HCT116 (cell line): ENCODE measurements around the gene IDUA.

ENCODE experiments used
- ELF1 ChIP-seq: IDR thresholded peaks from 2 replicates; pipeline ENCODE4 v1.6.1; 2012; ENCODE audit warnings: low read depth, borderline replicate concordance
- EZH2 ChIP-seq: fragments of 200-600 bp; sonication (generic); IDR thresholded peaks from 2 replicates; pipeline ENCODE4 v1.6.1; 2017; ENCODE audit warnings: antibody characterized with exemption, mixed run types
- EZH2phosphoT487 ChIP-seq: fragments of 200-600 bp; IDR thresholded peaks from 2 replicates; pipeline ENCODE4 v1.6.1; 2018; ENCODE audit warnings: antibody characterized with exemption, borderline replicate concordance
- POLR2A ChIP-seq: IDR thresholded peaks from 2 replicates; pipeline ENCODE4 v1.7.0; 2011; ENCODE audit warnings: borderline replicate concordance; ENCODE audit not compliant: insufficient read depth, insufficient read length; ENCODE audit errors: extremely low read depth
- POLR2AphosphoS5 ChIP-seq: IDR thresholded peaks from 2 replicates; pipeline ENCODE4 v1.6.1; 2011; ENCODE audit warnings: mild to moderate bottlenecking, low read depth, low read length, moderate library complexity
- RAD21 ChIP-seq: IDR thresholded peaks from 2 replicates; pipeline ENCODE4 v1.6.1; 2012; ENCODE audit warnings: low read depth, mild to moderate bottlenecking
- SIN3A ChIP-seq: IDR thresholded peaks from 2 replicates; pipeline ENCODE4 v1.6.1; 2012; ENCODE audit warnings: low read depth
- SP1 ChIP-seq: IDR thresholded peaks from 2 replicates; pipeline ENCODE4 v1.6.1; 2012; ENCODE audit warnings: low read depth
- YY1 ChIP-seq: IDR thresholded peaks from 2 replicates; pipeline ENCODE4 v1.6.1; 2011; ENCODE audit warnings: low read length, low read depth, moderate library complexity, mild to moderate bottlenecking; ENCODE audit not compliant: insufficient replicate concordance; ENCODE audit errors: extremely low read depth
- ZBTB33 ChIP-seq: IDR thresholded peaks from 2 replicates; pipeline ENCODE4 v1.6.1; 2011; ENCODE audit warnings: mild to moderate bottlenecking, low read length, moderate library complexity; ENCODE audit not compliant: insufficient replicate concordance; ENCODE audit errors: extremely low read depth
- ZFX ChIP-seq: fragments of 450-650 bp; IDR thresholded peaks from 2 replicates; pipeline ENCODE4 v1.6.1; 2017
- TF ChIP-seq, protein P1 (sequence below), 3 experiments: fragments of 200-600 bp in 1 of 3; sonication (generic) in 1 of 3; IDR thresholded peaks in 2 of 3; conservative IDR thresholded peaks in 1 of 3; 2 replicates each; pipeline ENCODE4 v1.5.1; 2012 to 2017; ENCODE audit warnings: low read depth in 2 of 3, low read length in 2 of 3, antibody characterized with exemption in 1 of 3, borderline replicate concordance in 1 of 3, control low read depth in 1 of 3, mild to moderate bottlenecking in 1 of 3, mixed read lengths in 1 of 3, mixed run types in 1 of 3, moderate library complexity in 1 of 3; ENCODE audit not compliant: insufficient read depth in 1 of 3
- TF ChIP-seq, protein P2 (sequence below): IDR thresholded peaks from 2 replicates; pipeline ENCODE4 v1.6.1; 2012

- no peak for TF ChIP-seq RAD21
- TF ChIP-seq, protein P1, sequence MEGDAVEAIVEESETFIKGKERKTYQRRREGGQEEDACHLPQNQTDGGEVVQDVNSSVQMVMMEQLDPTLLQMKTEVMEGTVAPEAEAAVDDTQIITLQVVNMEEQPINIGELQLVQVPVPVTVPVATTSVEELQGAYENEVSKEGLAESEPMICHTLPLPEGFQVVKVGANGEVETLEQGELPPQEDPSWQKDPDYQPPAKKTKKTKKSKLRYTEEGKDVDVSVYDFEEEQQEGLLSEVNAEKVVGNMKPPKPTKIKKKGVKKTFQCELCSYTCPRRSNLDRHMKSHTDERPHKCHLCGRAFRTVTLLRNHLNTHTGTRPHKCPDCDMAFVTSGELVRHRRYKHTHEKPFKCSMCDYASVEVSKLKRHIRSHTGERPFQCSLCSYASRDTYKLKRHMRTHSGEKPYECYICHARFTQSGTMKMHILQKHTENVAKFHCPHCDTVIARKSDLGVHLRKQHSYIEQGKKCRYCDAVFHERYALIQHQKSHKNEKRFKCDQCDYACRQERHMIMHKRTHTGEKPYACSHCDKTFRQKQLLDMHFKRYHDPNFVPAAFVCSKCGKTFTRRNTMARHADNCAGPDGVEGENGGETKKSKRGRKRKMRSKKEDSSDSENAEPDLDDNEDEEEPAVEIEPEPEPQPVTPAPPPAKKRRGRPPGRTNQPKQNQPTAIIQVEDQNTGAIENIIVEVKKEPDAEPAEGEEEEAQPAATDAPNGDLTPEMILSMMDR (IDR thresholded peaks at IDR 0.05 in 2 of 3, conservative IDR thresholded peaks at IDR 0.05 in 1 of 3; ENCODE audit: borderline replicate concordance in 1 of 3, insufficient read depth in 1 of 3, low read depth in 2 of 3, low read length in 2 of 3), result no peak
- TF ChIP-seq YY1, result no peak
- TF ChIP-seq POLR2AphosphoS5, result no peak
- no peak for TF ChIP-seq ELF1
- no peak for TF ChIP-seq POLR2A
- no peak for TF ChIP-seq ZFX
- TF ChIP-seq ZBTB33, result no peak
- no peak for TF ChIP-seq SIN3A
- TF ChIP-seq SP1, result no peak
- TF ChIP-seq EZH2phosphoT487, result no peak
- no peak for TF ChIP-seq EZH2
- TF ChIP-seq, protein P2, sequence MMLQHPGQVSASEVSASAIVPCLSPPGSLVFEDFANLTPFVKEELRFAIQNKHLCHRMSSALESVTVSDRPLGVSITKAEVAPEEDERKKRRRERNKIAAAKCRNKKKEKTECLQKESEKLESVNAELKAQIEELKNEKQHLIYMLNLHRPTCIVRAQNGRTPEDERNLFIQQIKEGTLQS, result no peak
Measured at GRCh38 chr4:964346-965025, 22.4 kb upstream of the IDUA start.
